H1 (cell line): Measurements from ENCODE around the gene ZNF830.

Experiments used
- ATF2 ChIP-seq: IDR thresholded peaks from 2 replicates; pipeline ENCODE4 v1.6.1; 2012; ENCODE audit warnings: low read length, inconsistent platforms
- CTCF ChIP-seq, 3 experiments: IDR thresholded peaks; 1 replicate in 2 of 3; 2 replicates in 1 of 3; pipeline versions ENCODE4 v1.5.1 to v1.6.1; 2011; ENCODE audit warnings: low read length in 3 of 3, mild to moderate bottlenecking in 3 of 3, inconsistent platforms in 2 of 3, low read depth in 1 of 3, moderate library complexity in 1 of 3; ENCODE audit not compliant: insufficient read depth in 1 of 3; ENCODE audit errors: control extremely low read depth in 1 of 3

GRCh38 chr17:34997355-34997862 is 36.1 kb downstream of the ZNF830 start:
- TF ChIP-seq CTCF (IDR thresholded peaks at IDR 0.05; ENCODE audit: control extremely low read depth in 1 of 3, insufficient read depth in 1 of 3, low read depth in 1 of 3, low read length in 3 of 3) (no peak), ATF2 (no peak)
